ENCODE results near the gene AJM1.

DNA sequence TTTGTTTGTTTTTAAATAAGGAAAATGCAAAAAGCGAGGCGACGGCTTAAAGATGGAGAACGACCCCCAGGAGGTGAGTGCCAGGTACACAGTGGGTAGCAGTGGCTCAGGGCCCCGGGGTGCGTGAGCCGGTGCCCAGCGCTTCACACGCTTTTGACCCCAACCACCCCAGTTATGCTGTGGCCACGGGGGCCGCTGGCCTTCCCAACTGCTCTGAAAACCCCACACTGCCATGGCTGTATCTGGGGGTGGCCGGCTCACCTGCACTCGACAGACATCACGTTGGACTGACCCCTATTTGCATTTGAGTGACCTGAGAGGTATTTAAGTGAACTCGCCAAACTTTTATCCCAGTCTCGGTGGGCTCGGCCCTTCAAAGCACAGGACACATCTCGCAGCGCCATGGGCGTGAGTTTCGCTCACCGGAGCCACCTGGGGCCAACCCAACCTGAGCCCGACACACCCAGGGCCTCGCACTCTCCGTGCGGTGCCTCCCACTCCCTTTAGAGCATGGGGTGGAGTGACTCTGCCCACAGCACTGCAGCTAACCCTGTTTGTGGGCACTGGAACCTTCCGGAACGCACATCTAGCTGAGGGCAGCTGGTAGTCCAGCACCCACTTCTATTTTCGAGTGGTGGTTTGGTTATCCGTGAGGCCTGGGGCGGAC is 13.7 kb upstream of the AJM1 start:
- TF ChIP-seq POLR2AphosphoS5 (IDR thresholded peaks at IDR 0.05; ENCODE audit: borderline replicate concordance, low read depth, low read length) (no peak; the same call in 1 of the 2 replicates), EZH2 (IDR thresholded peaks at IDR 0.05) (no peak), FOXP2 (optimal IDR thresholded peaks at IDR 0.05; ENCODE audit: control extremely low read depth, extremely low read length, insufficient read depth) (no peak)

Measured in SK-N-MC (cell line).